GM19239 (cell line): ENCODE results near the gene GSTA3.
"Not testable (repeated sequence)": the region's sequence is repeated elsewhere in the genome, so short reads cannot be mapped to it uniquely, and the experiment has no call there.

Source experiments
- DNase-seq: peaks from one replicate; pipeline ENCODE4 v3.0.0; 2011; ENCODE audit warnings: low spot score; ENCODE audit not compliant: insufficient read length
- FAIRE-seq: peaks from 2 replicates; lab custom pipeline; 2011; peaks lifted over from hg19 to GRCh38; lab: Jason Lieb, UNC

Gene GSTA3

GRCh38 chr6:52909531-52909930 is at the start of gene GSTA3:
Gene GSTA3 (minus strand): TSS chr6:52909698. CDS start chr6:52905834, 3,864 bp downstream.
- no peak for FAIRE-seq

GRCh38 chr6:52958546-52959255 is 49.2 kb upstream of the GSTA3 start:
- no peak for FAIRE-seq

More at GRCh38 chr6:52909531-52909930, at the start of gene GSTA3:
- no peak for DNase-seq

GRCh38 chr6:52955871-52956270 is 46.4 kb upstream of the GSTA3 start:
- FAIRE-seq = no peak
- no peak for DNase-seq

More at GRCh38 chr6:52958546-52959255, 49.2 kb upstream of the GSTA3 start:
- DNase-seq = no peak

GRCh38 chr6:52953911-52954839 is 44.7 kb upstream of the GSTA3 start:
- no peak for DNase-seq
- no peak for FAIRE-seq

GRCh38 chr6:52946306-52946705 is 36.8 kb upstream of the GSTA3 start:
- DNase-seq (no peak), FAIRE-seq (no peak)

- FAIRE-seq, DNase-seq: not testable (repeated sequence)
Measured at GRCh38 chr6:52942821-52943220, 33.3 kb upstream of the GSTA3 start.

- DNase-seq (no peak), FAIRE-seq (no peak)
Measured at GRCh38 chr6:52942221-52942620, 32.7 kb upstream of the GSTA3 start.

GRCh38 chr6:52937908-52938307 is 28.4 kb upstream of the GSTA3 start:
- FAIRE-seq = no peak
- no peak for DNase-seq

GRCh38 chr6:52933778-52934177 is 24.3 kb upstream of the GSTA3 start:
- FAIRE-seq (no peak), DNase-seq (no peak)

- no peak for FAIRE-seq
- no peak for DNase-seq
Measured at GRCh38 chr6:52931351-52931750, 21.9 kb upstream of the GSTA3 start.

GRCh38 chr6:52929321-52930164 is 20.0 kb upstream of the GSTA3 start:
- FAIRE-seq (no peak), DNase-seq (no peak)

GRCh38 chr6:52927451-52927850 is 18.0 kb upstream of the GSTA3 start:
- no peak for FAIRE-seq

GRCh38 chr6:52925919-52926792 is 16.7 kb upstream of the GSTA3 start:
- DNase-seq = no peak
- FAIRE-seq = no peak

More at GRCh38 chr6:52927451-52927850, 18.0 kb upstream of the GSTA3 start:
- no peak for DNase-seq

- DNase-seq = no peak
- FAIRE-seq = no peak
Measured at GRCh38 chr6:52925042-52925441, 15.5 kb upstream of the GSTA3 start.

GRCh38 chr6:52923689-52924088 is 14.2 kb upstream of the GSTA3 start:
- FAIRE-seq, DNase-seq: not testable (repeated sequence)

GRCh38 chr6:52922161-52922560 is 12.7 kb upstream of the GSTA3 start:
- FAIRE-seq = no peak

GRCh38 chr6:52921743-52922142 is 12.2 kb upstream of the GSTA3 start:
- DNase-seq = no peak
- FAIRE-seq = no peak

More at GRCh38 chr6:52922161-52922560, 12.7 kb upstream of the GSTA3 start:
- DNase-seq = no peak

- not testable (repeated sequence) for DNase-seq, FAIRE-seq
Measured at GRCh38 chr6:52919511-52919910, 10.0 kb upstream of the GSTA3 start.

GRCh38 chr6:52918771-52919170 is 9.3 kb upstream of the GSTA3 start:
- not testable (repeated sequence) for FAIRE-seq, DNase-seq
